ENCODE measurements around the gene EPAS1. TPM values are rescaled to one million over a fixed set of nuclear protein-coding genes. Genes with fewer than 3 reads are reported as not detected.
A peak's percentile ranks its signal among the peaks of the same experiment; 100 is the strongest.

The EPAS1 gene
- total RNA-seq, 4 donors from 2014 or later: 102 to 260 (median 167) TPM

- Histone ChIP-seq H3K27ac (no peak overlapping the region), H3K4me3 (no peak overlapping the region), H3K9me3 (no peaks in the 10 kb centered on the region), H3K27me3 (no peaks in the 10 kb centered on the region), H3K36me3 (no peaks in the 10 kb centered on the region), H3K4me1 (no peaks in the 10 kb centered on the region)
- WGBS, 2 donors (ENCODE audit: low coverage in 1 of 2): 54 to 59% methylated on average over 1 of the region's 1 CpG
- in situ Hi-C loops (cut with MboI; ENCODE audit: low pct_ligation_motif_present in 1 of 4, low pct_unique_long_range_greater_than_20kb in 1 of 4, low sequenced_read_pairs in 3 of 4) (no loop called here), intact Hi-C loops (cut with DNase I; ENCODE audit: low total_unique reads) (no loop called here)
- no peak for DNase-seq
- TF ChIP-seq, protein P1, sequence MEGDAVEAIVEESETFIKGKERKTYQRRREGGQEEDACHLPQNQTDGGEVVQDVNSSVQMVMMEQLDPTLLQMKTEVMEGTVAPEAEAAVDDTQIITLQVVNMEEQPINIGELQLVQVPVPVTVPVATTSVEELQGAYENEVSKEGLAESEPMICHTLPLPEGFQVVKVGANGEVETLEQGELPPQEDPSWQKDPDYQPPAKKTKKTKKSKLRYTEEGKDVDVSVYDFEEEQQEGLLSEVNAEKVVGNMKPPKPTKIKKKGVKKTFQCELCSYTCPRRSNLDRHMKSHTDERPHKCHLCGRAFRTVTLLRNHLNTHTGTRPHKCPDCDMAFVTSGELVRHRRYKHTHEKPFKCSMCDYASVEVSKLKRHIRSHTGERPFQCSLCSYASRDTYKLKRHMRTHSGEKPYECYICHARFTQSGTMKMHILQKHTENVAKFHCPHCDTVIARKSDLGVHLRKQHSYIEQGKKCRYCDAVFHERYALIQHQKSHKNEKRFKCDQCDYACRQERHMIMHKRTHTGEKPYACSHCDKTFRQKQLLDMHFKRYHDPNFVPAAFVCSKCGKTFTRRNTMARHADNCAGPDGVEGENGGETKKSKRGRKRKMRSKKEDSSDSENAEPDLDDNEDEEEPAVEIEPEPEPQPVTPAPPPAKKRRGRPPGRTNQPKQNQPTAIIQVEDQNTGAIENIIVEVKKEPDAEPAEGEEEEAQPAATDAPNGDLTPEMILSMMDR (IDR thresholded peaks at IDR 0.05): no peak
- TF ChIP-seq POLR2AphosphoS5 (IDR thresholded peaks at IDR 0.05) (no peak), POLR2A (IDR thresholded peaks at IDR 0.05) (no peak), EP300 (IDR thresholded peaks at IDR 0.05; ENCODE audit: low read depth) (no peak)
Measured at GRCh38 chr2:46400016-46400415, 102.8 kb downstream of the EPAS1 start.

DNA sequence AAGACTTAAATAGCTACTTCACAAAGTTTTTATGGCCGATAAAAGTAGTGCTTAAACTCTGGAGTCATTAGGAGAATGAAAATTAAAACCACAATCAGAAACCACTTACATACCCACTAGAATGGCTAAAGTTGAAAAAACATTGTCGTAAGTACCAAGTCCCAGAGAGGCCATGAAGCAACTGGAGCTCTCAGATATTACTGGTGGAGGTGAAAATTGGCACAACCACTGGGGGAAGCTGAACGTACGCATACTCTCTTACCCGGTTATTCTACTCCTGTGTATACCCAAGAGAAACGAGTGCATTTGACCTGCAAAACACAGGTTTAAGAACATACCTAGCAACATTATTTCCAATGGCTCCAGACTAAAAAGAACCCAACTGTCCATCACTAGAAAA lies 105.7 kb downstream of the EPAS1 start:
- H3K9me3 ChIP-seq: no peaks in the 10 kb centered on the region
- no peak overlapping the region for H3K27ac ChIP-seq
- no peak overlapping the region for H3K4me3 ChIP-seq
- TF ChIP-seq EP300 (IDR thresholded peaks at IDR 0.05; ENCODE audit: low read depth) (no peak), POLR2A (IDR thresholded peaks at IDR 0.05) (no peak), POLR2AphosphoS5 (IDR thresholded peaks at IDR 0.05) (no peak)
- TF ChIP-seq, protein P1 (IDR thresholded peaks at IDR 0.05): no peak
- H3K4me1 ChIP-seq: peaks cover 0 to 2% (median under 1%) of the 10 kb centered on the region in 4 donors
- H3K27me3 ChIP-seq: no peaks in the 10 kb centered on the region
- intact Hi-C loops (cut with DNase I; ENCODE audit: low total_unique reads) (no loop called here), in situ Hi-C loops (cut with MboI; ENCODE audit: low pct_ligation_motif_present in 1 of 4, low pct_unique_long_range_greater_than_20kb in 1 of 4, low sequenced_read_pairs in 3 of 4) (no loop called here)
- DNase-seq: no peak
- 87 to 100% methylated on average over 6 of the region's 6 CpGs for WGBS, 2 donors (ENCODE audit: low coverage in 1 of 2)
- H3K36me3 ChIP-seq: no peaks in the 10 kb centered on the region

DNA sequence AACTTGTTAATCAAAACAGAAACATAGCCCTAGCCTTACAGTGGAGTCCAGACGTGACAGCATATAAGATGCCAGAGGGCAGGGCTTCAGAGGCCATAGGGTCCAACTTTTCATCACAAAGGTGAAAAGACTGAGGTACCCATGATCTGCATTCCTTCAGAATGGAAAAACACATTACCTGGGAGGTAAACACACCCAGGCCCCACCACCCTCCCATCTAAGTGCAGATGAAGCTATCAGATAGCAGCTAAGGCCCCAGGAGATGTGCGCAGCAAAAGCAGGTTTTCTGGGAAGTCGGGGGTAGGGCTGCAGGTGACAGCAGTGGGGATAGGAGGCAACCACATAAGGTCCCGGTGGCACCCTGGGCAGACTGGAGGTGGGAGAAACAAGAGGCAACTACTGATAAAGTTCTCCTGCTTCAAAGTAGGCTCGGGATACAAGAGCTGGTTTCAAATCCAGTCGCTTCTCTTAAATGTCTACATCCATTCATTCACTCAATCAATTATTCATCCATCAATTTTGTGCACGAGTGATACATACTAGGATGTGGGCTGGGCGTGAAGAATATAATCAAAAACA lies 107.1 kb downstream of the EPAS1 start:
- TF ChIP-seq POLR2AphosphoS5 (IDR thresholded peaks at IDR 0.05): no peak
- TF ChIP-seq EP300 (IDR thresholded peaks at IDR 0.05; ENCODE audit: low read depth): no peak
- no peak overlapping the region for H3K27ac ChIP-seq
- no peaks in the 10 kb centered on the region for H3K36me3 ChIP-seq
- H3K27me3 ChIP-seq: no peaks in the 10 kb centered on the region
- no peak overlapping the region for H3K4me3 ChIP-seq
- H3K9me3 ChIP-seq: no peaks in the 10 kb centered on the region
- DNase-seq: no peak
- 82% methylated on average over 8 of the region's 8 CpGs; no CpG with 5 or more reads in 1 of the 2 donors for WGBS, 2 donors (ENCODE audit: low coverage in 1 of 2)
- intact Hi-C loops (cut with DNase I; ENCODE audit: low total_unique reads): no loop called here
- in situ Hi-C loops (cut with MboI; ENCODE audit: low pct_ligation_motif_present in 1 of 4, low pct_unique_long_range_greater_than_20kb in 1 of 4, low sequenced_read_pairs in 3 of 4): no loop called here
- H3K4me1 ChIP-seq: peaks cover 0 to 13% (median 8%) of the 10 kb centered on the region in 4 donors

GRCh38 chr2:46407852-46408455 lies 110.7 kb downstream of the EPAS1 start:
- in situ Hi-C loops (cut with MboI; ENCODE audit: low pct_ligation_motif_present in 1 of 4, low pct_unique_long_range_greater_than_20kb in 1 of 4, low sequenced_read_pairs in 3 of 4) (no loop called here), intact Hi-C loops (cut with DNase I; ENCODE audit: low total_unique reads) (no loop called here)
- DNase-seq: no peak
- Histone ChIP-seq H3K4me1 (peaks cover 6 to 20% (median 13%) of the 10 kb centered on the region in 4 donors), H3K4me3 (no peak overlapping the region), H3K36me3 (no peaks in the 10 kb centered on the region), H3K27ac (peak overlapping the region; percentile 78 to 82 (median 82)), H3K9me3 (no peaks in the 10 kb centered on the region), H3K27me3 (no peaks in the 10 kb centered on the region)
- 91 to 96% methylated on average over 8 to 14 of the region's 14 CpGs for WGBS, 2 donors (ENCODE audit: low coverage in 1 of 2)
- no peak for TF ChIP-seq POLR2A (IDR thresholded peaks at IDR 0.05)
- TF ChIP-seq POLR2AphosphoS5 (IDR thresholded peaks at IDR 0.05): no peak
- TF ChIP-seq, protein P1 (IDR thresholded peaks at IDR 0.05): no peak
- TF ChIP-seq EP300 (IDR thresholded peaks at IDR 0.05; ENCODE audit: low read depth): no peak

Data from transverse colon (tissue), 4 donors.